Measurements from ENCODE around the gene POMT2. TPM values are rescaled to one million over a fixed set of nuclear protein-coding genes. Genes with fewer than 3 reads are reported as not detected.

The POMT2 gene
- total and polyA plus RNA-seq, 2 experiments from 2014 or later = 21.1 to 39.3 TPM

DNA sequence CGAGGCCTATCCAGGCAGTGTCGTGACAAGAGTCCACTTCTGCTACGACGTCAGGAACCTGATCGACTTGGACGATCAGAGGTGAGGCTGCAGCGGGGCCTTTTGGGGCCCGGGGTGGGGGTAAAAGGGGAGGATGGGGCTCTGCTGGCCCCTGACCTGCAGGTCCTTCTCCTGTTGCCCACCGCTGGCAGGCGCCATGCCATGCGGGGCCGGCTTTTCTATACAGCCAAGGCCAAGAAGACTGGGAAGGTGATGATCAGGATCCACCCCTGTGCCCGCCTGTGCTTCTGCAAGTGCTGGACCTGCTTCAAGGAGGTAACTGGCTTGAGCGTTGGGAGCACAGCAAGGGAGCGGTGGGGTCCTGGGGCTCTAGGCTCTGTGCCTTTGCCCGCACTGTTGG lies 81.3 kb downstream of the POMT2 start:
- no peak for DNase-seq (ENCODE audit: low spot score)
- H4K20me1 ChIP-seq (ENCODE audit: insufficient read depth, poor library complexity, severe bottlenecking) = no peaks in the 10 kb centered on the region
- WGBS (ENCODE audit: low lambda C conversion rate, missing lambda C conversion rate) = 94% methylated on average over 14 of the region's 16 CpGs
- no peaks in the 10 kb centered on the region for H3K27me3 ChIP-seq
- no peak overlapping the region for H3K4me2 ChIP-seq
- H3K9me3 ChIP-seq (ENCODE audit: low read depth) = no peaks in the 10 kb centered on the region
- no peak overlapping the region for H2AFZ ChIP-seq
- no peak overlapping the region for H3K4me3 ChIP-seq
- no peak overlapping the region for H3K27ac ChIP-seq
- H3K4me1 ChIP-seq (ENCODE audit: insufficient read depth) = no peaks in the 10 kb centered on the region
- H3K9me2 ChIP-seq (replicated peaks; ENCODE audit: insufficient read depth) = no peaks in the 10 kb centered on the region
- TF ChIP-seq EZH2 (IDR thresholded peaks at IDR 0.05; ENCODE audit: borderline replicate concordance) (no peak), EZH2phosphoT487 (IDR thresholded peaks at IDR 0.05; ENCODE audit: low read depth, severe bottlenecking, unreplicated experiment) (no peak)
- TF ChIP-seq, protein P1, sequence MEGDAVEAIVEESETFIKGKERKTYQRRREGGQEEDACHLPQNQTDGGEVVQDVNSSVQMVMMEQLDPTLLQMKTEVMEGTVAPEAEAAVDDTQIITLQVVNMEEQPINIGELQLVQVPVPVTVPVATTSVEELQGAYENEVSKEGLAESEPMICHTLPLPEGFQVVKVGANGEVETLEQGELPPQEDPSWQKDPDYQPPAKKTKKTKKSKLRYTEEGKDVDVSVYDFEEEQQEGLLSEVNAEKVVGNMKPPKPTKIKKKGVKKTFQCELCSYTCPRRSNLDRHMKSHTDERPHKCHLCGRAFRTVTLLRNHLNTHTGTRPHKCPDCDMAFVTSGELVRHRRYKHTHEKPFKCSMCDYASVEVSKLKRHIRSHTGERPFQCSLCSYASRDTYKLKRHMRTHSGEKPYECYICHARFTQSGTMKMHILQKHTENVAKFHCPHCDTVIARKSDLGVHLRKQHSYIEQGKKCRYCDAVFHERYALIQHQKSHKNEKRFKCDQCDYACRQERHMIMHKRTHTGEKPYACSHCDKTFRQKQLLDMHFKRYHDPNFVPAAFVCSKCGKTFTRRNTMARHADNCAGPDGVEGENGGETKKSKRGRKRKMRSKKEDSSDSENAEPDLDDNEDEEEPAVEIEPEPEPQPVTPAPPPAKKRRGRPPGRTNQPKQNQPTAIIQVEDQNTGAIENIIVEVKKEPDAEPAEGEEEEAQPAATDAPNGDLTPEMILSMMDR (IDR thresholded peaks at IDR 0.05; ENCODE audit: poor library complexity) = no peak
- H3K79me2 ChIP-seq = no peaks in the 10 kb centered on the region
- H3K36me3 ChIP-seq (replicated peaks; ENCODE audit: insufficient read depth, low read depth) = no peaks in the 10 kb centered on the region

DNA sequence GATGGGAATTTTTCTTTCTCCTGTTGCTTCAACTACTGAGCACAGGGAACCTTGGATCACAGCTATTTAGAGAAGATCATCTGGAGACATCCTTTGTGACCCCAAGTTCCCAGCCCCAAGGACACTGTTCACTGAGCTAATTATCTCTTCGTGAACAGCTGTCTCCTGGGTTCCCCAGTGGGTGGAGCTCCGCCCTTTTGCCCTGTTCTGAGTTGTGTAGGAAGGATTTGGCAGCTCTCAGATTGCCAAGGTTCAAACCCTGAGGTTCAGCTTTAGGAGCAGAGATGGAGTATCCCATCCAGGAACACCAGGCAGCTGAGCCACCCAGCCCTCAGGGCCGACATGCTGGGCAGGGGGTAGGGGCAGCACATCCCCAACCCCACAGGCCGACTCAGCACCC lies 81.7 kb downstream of the POMT2 start:
- H3K36me3 ChIP-seq (replicated peaks; ENCODE audit: insufficient read depth, low read depth) = no peaks in the 10 kb centered on the region
- no peak for DNase-seq (ENCODE audit: low spot score)
- H3K9me2 ChIP-seq (replicated peaks; ENCODE audit: insufficient read depth) = no peaks in the 10 kb centered on the region
- 69% methylated on average over 4 of the region's 4 CpGs for WGBS (ENCODE audit: low lambda C conversion rate, missing lambda C conversion rate)
- no peaks in the 10 kb centered on the region for H3K79me2 ChIP-seq
- no peak overlapping the region for H3K4me3 ChIP-seq
- no peaks in the 10 kb centered on the region for H3K27me3 ChIP-seq
- TF ChIP-seq EZH2 (IDR thresholded peaks at IDR 0.05; ENCODE audit: borderline replicate concordance) (no peak), EZH2phosphoT487 (IDR thresholded peaks at IDR 0.05; ENCODE audit: low read depth, severe bottlenecking, unreplicated experiment) (no peak)
- TF ChIP-seq, protein P1 (IDR thresholded peaks at IDR 0.05; ENCODE audit: poor library complexity) = no peak
- H3K27ac ChIP-seq = no peak overlapping the region
- H3K9me3 ChIP-seq (ENCODE audit: low read depth) = no peaks in the 10 kb centered on the region
- no peak overlapping the region for H2AFZ ChIP-seq
- H3K4me1 ChIP-seq (ENCODE audit: insufficient read depth) = no peaks in the 10 kb centered on the region
- no peaks in the 10 kb centered on the region for H4K20me1 ChIP-seq (ENCODE audit: insufficient read depth, poor library complexity, severe bottlenecking)
- no peak overlapping the region for H3K4me2 ChIP-seq

DNA sequence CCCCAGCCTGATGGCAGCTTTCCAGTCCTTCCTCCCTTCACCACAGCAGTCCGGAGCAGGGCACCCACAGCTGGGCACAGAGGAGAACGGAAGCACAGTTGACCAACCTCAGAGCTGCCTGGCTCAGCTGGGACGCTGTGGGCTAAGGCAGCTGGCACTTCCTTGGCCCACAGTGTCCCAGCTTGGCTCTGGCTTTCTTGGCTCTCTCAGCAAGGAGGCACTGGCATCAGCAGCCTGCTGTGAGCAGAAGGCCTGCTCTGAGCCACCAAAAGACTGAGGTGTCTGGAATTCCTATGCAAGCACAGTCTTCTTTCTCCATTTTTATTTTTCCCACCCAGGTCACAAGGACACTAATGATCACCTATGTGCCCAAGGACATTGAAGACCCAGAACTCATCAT lies 82.3 kb downstream of the POMT2 start:
- H3K9me3 ChIP-seq (ENCODE audit: low read depth) = no peaks in the 10 kb centered on the region
- H4K20me1 ChIP-seq (ENCODE audit: insufficient read depth, poor library complexity, severe bottlenecking) = no peaks in the 10 kb centered on the region
- no peaks in the 10 kb centered on the region for H3K4me1 ChIP-seq (ENCODE audit: insufficient read depth)
- no peak overlapping the region for H3K27ac ChIP-seq
- H3K27me3 ChIP-seq = no peaks in the 10 kb centered on the region
- H2AFZ ChIP-seq = no peak overlapping the region
- no peak overlapping the region for H3K4me3 ChIP-seq
- DNase-seq (ENCODE audit: low spot score) = no peak
- TF ChIP-seq EZH2 (IDR thresholded peaks at IDR 0.05; ENCODE audit: borderline replicate concordance) (no peak), EZH2phosphoT487 (IDR thresholded peaks at IDR 0.05; ENCODE audit: low read depth, severe bottlenecking, unreplicated experiment) (no peak)
- TF ChIP-seq, protein P1 (IDR thresholded peaks at IDR 0.05; ENCODE audit: poor library complexity) = no peak
- no peaks in the 10 kb centered on the region for H3K36me3 ChIP-seq (replicated peaks; ENCODE audit: insufficient read depth, low read depth)
- no peaks in the 10 kb centered on the region for H3K79me2 ChIP-seq
- no peaks in the 10 kb centered on the region for H3K9me2 ChIP-seq (replicated peaks; ENCODE audit: insufficient read depth)
- 96% methylated on average over 3 of the region's 3 CpGs for WGBS (ENCODE audit: low lambda C conversion rate, missing lambda C conversion rate)
- H3K4me2 ChIP-seq = no peak overlapping the region

DNA sequence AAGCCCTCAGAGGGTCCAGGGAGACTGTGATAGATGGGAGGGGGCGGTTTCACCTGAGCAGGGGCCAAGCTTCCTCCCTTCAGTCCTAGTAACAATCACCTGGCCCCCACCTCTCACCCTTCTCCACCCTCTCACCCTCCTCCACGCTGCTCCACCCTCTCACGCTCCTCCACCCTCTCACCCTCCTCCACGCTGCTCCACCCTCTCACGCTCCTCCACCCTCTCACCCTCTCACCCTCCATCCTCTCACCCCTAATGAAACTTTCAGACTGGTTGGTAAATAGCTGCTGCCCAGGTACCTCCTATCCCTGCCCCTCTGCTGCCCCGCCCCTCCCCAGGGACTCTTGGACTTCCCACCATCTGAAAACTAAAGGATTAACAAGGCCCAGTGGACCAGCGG lies 83.9 kb downstream of the POMT2 start:
- DNase-seq (ENCODE audit: low spot score) = no peak
- TF ChIP-seq, protein P1 (IDR thresholded peaks at IDR 0.05; ENCODE audit: poor library complexity) = no peak
- TF ChIP-seq EZH2phosphoT487 (IDR thresholded peaks at IDR 0.05; ENCODE audit: low read depth, severe bottlenecking, unreplicated experiment) (no peak), EZH2 (IDR thresholded peaks at IDR 0.05; ENCODE audit: borderline replicate concordance) (no peak)
- Histone ChIP-seq H3K9me3 (ENCODE audit: low read depth) (no peaks in the 10 kb centered on the region), H3K9me2 (replicated peaks; ENCODE audit: insufficient read depth) (no peaks in the 10 kb centered on the region), H3K36me3 (replicated peaks; ENCODE audit: insufficient read depth, low read depth) (no peaks in the 10 kb centered on the region), H3K27ac (no peak overlapping the region), H3K27me3 (no peaks in the 10 kb centered on the region), H3K4me3 (no peak overlapping the region), H3K4me2 (no peak overlapping the region), H3K79me2 (no peaks in the 10 kb centered on the region), H4K20me1 (ENCODE audit: insufficient read depth, poor library complexity, severe bottlenecking) (no peaks in the 10 kb centered on the region), H2AFZ (no peak overlapping the region), H3K4me1 (ENCODE audit: insufficient read depth) (no peaks in the 10 kb centered on the region)
- WGBS (ENCODE audit: low lambda C conversion rate, missing lambda C conversion rate) = 81% methylated on average over 5 of the region's 7 CpGs
